PFSK-1 (cell line): ENCODE measurements around the gene SLC9A3.

Experiments
- FOXP2 ChIP-seq: optimal IDR thresholded peaks from 2 replicates; pipeline ENCODE3; 2011; ENCODE audit warnings: borderline replicate concordance, control low read depth, inconsistent platforms; ENCODE audit not compliant: insufficient read depth; ENCODE audit errors: extremely low read length, extremely low read depth
- POLR2AphosphoS5 ChIP-seq: IDR thresholded peaks from 2 replicates; pipeline ENCODE4 v1.6.1; 2012; ENCODE audit warnings: low read depth, mild to moderate bottlenecking, control low read depth, low read length, moderate library complexity
- SIN3A ChIP-seq: IDR thresholded peaks from 2 replicates; pipeline ENCODE4 v1.6.1; 2012; ENCODE audit warnings: mild to moderate bottlenecking, low read length, moderate library complexity, borderline replicate concordance; ENCODE audit not compliant: insufficient read depth
- TAF1 ChIP-seq: IDR thresholded peaks from 2 replicates; pipeline ENCODE4 v1.6.1; 2012; ENCODE audit warnings: low read length, control low read depth, borderline replicate concordance; ENCODE audit not compliant: insufficient read depth
- TF ChIP-seq, protein P1 (sequence below), 2 experiments: IDR thresholded peaks; 2 replicates each; pipeline versions ENCODE4 v1.6.1 to v1.8.0; 2011 to 2012; ENCODE audit warnings: low read depth in 2 of 2, low read length in 2 of 2, control low read depth in 1 of 2, inconsistent platforms in 1 of 2, mild to moderate bottlenecking in 1 of 2, moderate library complexity in 1 of 2; ENCODE audit not compliant: insufficient read depth in 1 of 2

- TF ChIP-seq POLR2AphosphoS5: no peak
- TF ChIP-seq, protein P1, sequence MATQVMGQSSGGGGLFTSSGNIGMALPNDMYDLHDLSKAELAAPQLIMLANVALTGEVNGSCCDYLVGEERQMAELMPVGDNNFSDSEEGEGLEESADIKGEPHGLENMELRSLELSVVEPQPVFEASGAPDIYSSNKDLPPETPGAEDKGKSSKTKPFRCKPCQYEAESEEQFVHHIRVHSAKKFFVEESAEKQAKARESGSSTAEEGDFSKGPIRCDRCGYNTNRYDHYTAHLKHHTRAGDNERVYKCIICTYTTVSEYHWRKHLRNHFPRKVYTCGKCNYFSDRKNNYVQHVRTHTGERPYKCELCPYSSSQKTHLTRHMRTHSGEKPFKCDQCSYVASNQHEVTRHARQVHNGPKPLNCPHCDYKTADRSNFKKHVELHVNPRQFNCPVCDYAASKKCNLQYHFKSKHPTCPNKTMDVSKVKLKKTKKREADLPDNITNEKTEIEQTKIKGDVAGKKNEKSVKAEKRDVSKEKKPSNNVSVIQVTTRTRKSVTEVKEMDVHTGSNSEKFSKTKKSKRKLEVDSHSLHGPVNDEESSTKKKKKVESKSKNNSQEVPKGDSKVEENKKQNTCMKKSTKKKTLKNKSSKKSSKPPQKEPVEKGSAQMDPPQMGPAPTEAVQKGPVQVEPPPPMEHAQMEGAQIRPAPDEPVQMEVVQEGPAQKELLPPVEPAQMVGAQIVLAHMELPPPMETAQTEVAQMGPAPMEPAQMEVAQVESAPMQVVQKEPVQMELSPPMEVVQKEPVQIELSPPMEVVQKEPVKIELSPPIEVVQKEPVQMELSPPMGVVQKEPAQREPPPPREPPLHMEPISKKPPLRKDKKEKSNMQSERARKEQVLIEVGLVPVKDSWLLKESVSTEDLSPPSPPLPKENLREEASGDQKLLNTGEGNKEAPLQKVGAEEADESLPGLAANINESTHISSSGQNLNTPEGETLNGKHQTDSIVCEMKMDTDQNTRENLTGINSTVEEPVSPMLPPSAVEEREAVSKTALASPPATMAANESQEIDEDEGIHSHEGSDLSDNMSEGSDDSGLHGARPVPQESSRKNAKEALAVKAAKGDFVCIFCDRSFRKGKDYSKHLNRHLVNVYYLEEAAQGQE (IDR thresholded peaks at IDR 0.05; ENCODE audit: insufficient read depth in 1 of 2, low read depth in 2 of 2, low read length in 2 of 2): no peak
- TF ChIP-seq TAF1: no peak
- TF ChIP-seq SIN3A: no peak
- no peak for TF ChIP-seq FOXP2
These were observed 18.2 kb downstream of the SLC9A3 start for GRCh38 chr5:505951-506525.
